Spleen (tissue), 7 donors: ENCODE results near the gene ACCS.

Experiments used
- CTCF ChIP-seq, 11 experiments: fragments of 200-600 bp in 7 of 11; fragments of 450-650 bp in 4 of 11; sonication (generic) in 4 of 11; IDR thresholded peaks in 8 of 11; conservative IDR thresholded peaks in 3 of 11; 1 replicate in 7 of 11; 2 replicates in 4 of 11; pipeline versions ENCODE4 v1.4.0 to v1.8.0; 2016 to 2021; ENCODE audit warnings: antibody characterized with exemption in 11 of 11, inconsistent platforms in 4 of 11, mild to moderate bottlenecking in 1 of 11
- POLR2A ChIP-seq, 3 donors: fragments of 450-650 bp; IDR thresholded peaks; one replicate each; pipeline ENCODE4 v1.5.1; 2017; ENCODE audit warnings: antibody characterized with exemption in 3 of 3, mild to moderate bottlenecking in 1 of 3
- POLR2AphosphoS5 ChIP-seq, 3 donors: sonication (generic); formaldehyde crosslinking; IDR thresholded peaks; one replicate each; pipeline ENCODE4 v1.5.1; 2017; ENCODE audit warnings: antibody characterized with exemption in 3 of 3
- donor health status: DM: no; HTN: no; CAD: no; lungs with moderate emphysema.
- donor health status: DM: no; HTN: no; CAD: no.
- donor health status: DM: no; HTN: no; CAD: no.

DNA sequence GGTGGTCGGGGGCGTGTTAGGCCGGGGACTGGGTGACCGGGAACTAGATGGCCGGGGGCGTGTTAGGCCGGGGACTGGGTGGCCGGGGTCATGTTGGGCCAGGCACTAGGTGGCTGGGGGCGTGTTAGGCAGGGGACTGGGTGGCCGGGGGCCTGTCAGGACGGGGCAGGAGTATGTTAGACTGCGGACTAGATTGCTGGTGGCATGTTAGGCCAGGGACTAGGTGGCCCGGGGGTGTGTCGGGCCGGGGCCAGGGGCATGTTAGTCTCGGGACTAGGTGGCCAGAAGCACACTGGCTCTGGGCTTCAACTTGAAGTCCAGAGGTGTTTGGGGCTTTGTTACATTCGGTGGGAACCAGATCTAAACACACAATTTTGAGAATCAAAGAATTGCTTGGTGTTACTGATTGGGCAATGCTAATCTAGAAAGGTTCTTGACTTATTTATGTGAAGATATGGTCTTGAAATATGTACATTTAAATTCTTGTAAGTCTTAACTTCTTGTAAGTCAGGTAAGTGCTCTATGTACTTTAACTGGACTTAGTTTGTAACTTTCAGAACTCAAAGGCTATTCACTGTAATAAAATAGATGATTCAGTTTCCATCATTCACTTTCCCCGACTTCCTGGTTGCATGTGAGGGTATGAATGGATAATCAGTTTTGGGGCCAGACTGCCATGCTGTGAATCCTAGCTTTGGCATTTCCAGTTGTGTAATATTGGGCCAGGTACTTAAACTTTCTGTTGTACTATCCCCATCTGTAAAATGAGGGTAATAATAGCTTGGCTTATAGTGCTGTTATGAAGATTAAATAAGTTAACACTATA is 30.5 kb downstream of the ACCS start:
- TF ChIP-seq CTCF (IDR thresholded peaks at IDR 0.05 in 8 of 11, conservative IDR thresholded peaks at IDR 0.05 in 3 of 11) = no peak
- TF ChIP-seq POLR2AphosphoS5 (IDR thresholded peaks at IDR 0.05) = no peak
- no peak for TF ChIP-seq POLR2A (IDR thresholded peaks at IDR 0.05)
